Karpas-422 (cell line): Measurements from ENCODE around the gene TIMM44. TPM values are rescaled to one million over a fixed set of nuclear protein-coding genes. Genes with fewer than 3 reads are reported as not detected.

Experiments used
- DNase-seq: peaks from one replicate; pipeline ENCODE4 v3.0.0-alpha.2; 2015
- H2AFZ ChIP-seq: fragments of 200-600 bp; sonication (generic); 2 replicates; pipeline ENCODE4 v1.6.1; 2014; ENCODE audit warnings: antibody characterized with exemption, low read length, mixed read lengths
- H3K27ac ChIP-seq: fragments of 200-600 bp; sonication (generic); 2 replicates; pipeline ENCODE4 v1.5.1; 2014; ENCODE audit warnings: mild to moderate bottlenecking, low read length, moderate library complexity
- H3K27me3 ChIP-seq: fragments of 200-600 bp; sonication (generic); 2 replicates; pipeline ENCODE4 v1.6.1; 2014; ENCODE audit warnings: low read length, mixed read lengths
- H3K36me3 ChIP-seq: fragments of 200-600 bp; sonication (generic); 2 replicates; pipeline ENCODE4 v1.6.1; 2014; ENCODE audit warnings: low read length, mixed read lengths; ENCODE audit not compliant: insufficient read depth
- H3K4me1 ChIP-seq: fragments of 200-600 bp; sonication (generic); 2 replicates; pipeline ENCODE4 v1.6.1; 2014; ENCODE audit warnings: mild to moderate bottlenecking, low read length, mixed read lengths
- H3K4me2 ChIP-seq: fragments of 200-600 bp; sonication (generic); 2 replicates; pipeline ENCODE4 v1.6.1; 2014; ENCODE audit warnings: low read length, low read depth, mild to moderate bottlenecking; ENCODE audit not compliant: poor library complexity, severe bottlenecking
- H3K4me3 ChIP-seq: fragments of 200-600 bp; sonication (generic); 2 replicates; pipeline ENCODE4 v1.5.1; 2014; ENCODE audit warnings: mild to moderate bottlenecking, antibody characterized with exemption, low read length, mixed read lengths
- H3K79me2 ChIP-seq: fragments of 200-600 bp; sonication (generic); 2 replicates; pipeline ENCODE4 v1.6.1; 2014; ENCODE audit warnings: mild to moderate bottlenecking, low read length, mixed read lengths
- H3K9ac ChIP-seq: fragments of 200-600 bp; sonication (generic); 2 replicates; pipeline ENCODE4 v1.6.0; 2014; ENCODE audit warnings: low read length
- H3K9me2 ChIP-seq: fragments of 200-600 bp; sonication (generic), shearing (Covaris generic); replicated peaks from 2 replicates; pipeline ENCODE4 v1.6.0; 2014; ENCODE audit warnings: mild to moderate bottlenecking, low read length, moderate library complexity; ENCODE audit not compliant: insufficient read depth
- H3K9me3 ChIP-seq: fragments of 300-700, 200-600 bp; sonication (generic); 2 replicates; pipeline ENCODE4 v1.6.1; 2014; ENCODE audit warnings: low read length, mixed read lengths
- H4K20me1 ChIP-seq: fragments of 200-600 bp; sonication (generic); 2 replicates; pipeline ENCODE4 v1.6.1; 2014; ENCODE audit warnings: mild to moderate bottlenecking, antibody characterized with exemption, low read length, low read depth; ENCODE audit not compliant: insufficient read depth
- total RNA-seq: library from RNA; depleted of rRNA; stranded (reverse); fragments of >200 nt; shearing (Covaris generic); gene quantifications from 2 replicates; pipeline ENCODE4 v1.2.3, GENCODE V29; 2014; ENCODE audit warnings: low replicate concordance; rRNA removed

The TIMM44 gene
- total RNA-seq, 1 experiment from 2014 or later = 43.7 TPM

- no peaks in the 10 kb centered on the region for H3K79me2 ChIP-seq
- no peak for DNase-seq
- no peaks in the 10 kb centered on the region for H3K4me1 ChIP-seq
- no peak overlapping the region for H3K27ac ChIP-seq
- no peaks in the 10 kb centered on the region for H4K20me1 ChIP-seq
- H3K4me3 ChIP-seq = no peak overlapping the region
- H3K36me3 ChIP-seq = no peaks in the 10 kb centered on the region
- no peaks in the 10 kb centered on the region for H3K9me3 ChIP-seq
- H3K9me2 ChIP-seq = no peaks in the 10 kb centered on the region
- H3K4me2 ChIP-seq = no peak overlapping the region
- H3K9ac ChIP-seq = no peak overlapping the region
- H2AFZ ChIP-seq = no peak overlapping the region
- H3K27me3 ChIP-seq = no peaks in the 10 kb centered on the region
These were observed 59.5 kb downstream of the TIMM44 start for GRCh38 chr19:7883796-7884570.

- Histone ChIP-seq H3K36me3 (no peaks in the 10 kb centered on the region), H3K79me2 (no peaks in the 10 kb centered on the region), H3K4me3 (no peak overlapping the region), H4K20me1 (no peaks in the 10 kb centered on the region), H3K4me1 (no peaks in the 10 kb centered on the region), H3K4me2 (no peak overlapping the region), H3K27me3 (no peaks in the 10 kb centered on the region), H3K9me3 (no peaks in the 10 kb centered on the region), H3K9me2 (no peaks in the 10 kb centered on the region), H2AFZ (no peak overlapping the region), H3K9ac (no peak overlapping the region), H3K27ac (no peak overlapping the region)
- no peak for DNase-seq
These were observed 60.4 kb downstream of the TIMM44 start for GRCh38 chr19:7883105-7883504.

DNA sequence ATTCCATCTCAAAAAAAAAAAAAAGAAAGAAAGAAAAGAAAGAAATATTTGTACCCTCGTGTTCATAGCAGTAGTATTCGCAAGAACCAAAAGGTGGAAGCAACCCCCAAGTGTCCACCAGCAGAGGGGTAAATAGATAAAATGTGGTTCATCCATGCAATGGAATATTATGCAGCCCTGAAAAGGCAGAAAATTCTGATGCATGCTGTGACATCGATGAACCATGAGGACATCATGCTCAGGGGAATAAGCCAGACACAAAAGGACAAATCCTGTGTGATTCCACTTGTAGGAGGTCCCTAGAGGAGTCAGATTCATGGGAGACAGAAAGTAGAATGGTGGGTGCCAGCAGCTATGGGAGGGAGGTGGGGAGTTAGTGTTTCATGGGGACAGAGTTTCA, 61.6 kb downstream of the TIMM44 start:
- no peak for DNase-seq
- Histone ChIP-seq H3K4me2 (no peak overlapping the region), H3K27ac (no peak overlapping the region)

GRCh38 chr19:7879836-7880235, 63.6 kb downstream of the TIMM44 start:
- H3K9me3 ChIP-seq = no peaks in the 10 kb centered on the region
- no peaks in the 10 kb centered on the region for H3K79me2 ChIP-seq
- H3K27ac ChIP-seq = no peak overlapping the region
- no peaks in the 10 kb centered on the region for H3K27me3 ChIP-seq
- no peak overlapping the region for H3K4me2 ChIP-seq
- H4K20me1 ChIP-seq = no peaks in the 10 kb centered on the region
- H3K36me3 ChIP-seq = no peaks in the 10 kb centered on the region
- H3K9me2 ChIP-seq = no peaks in the 10 kb centered on the region
- DNase-seq = no peak
- no peak overlapping the region for H2AFZ ChIP-seq
- no peaks in the 10 kb centered on the region for H3K4me1 ChIP-seq
- no peak overlapping the region for H3K9ac ChIP-seq
- no peak overlapping the region for H3K4me3 ChIP-seq

More for the DNA sequence above, 61.6 kb downstream of the TIMM44 start:
- H3K4me1 ChIP-seq = no peaks in the 10 kb centered on the region
- H2AFZ ChIP-seq = no peak overlapping the region
- no peaks in the 10 kb centered on the region for H3K27me3 ChIP-seq
- H3K9me2 ChIP-seq = no peaks in the 10 kb centered on the region
- H3K4me3 ChIP-seq = no peak overlapping the region
- no peak overlapping the region for H3K9ac ChIP-seq
- H4K20me1 ChIP-seq = no peaks in the 10 kb centered on the region
- no peaks in the 10 kb centered on the region for H3K79me2 ChIP-seq
- no peaks in the 10 kb centered on the region for H3K36me3 ChIP-seq
- H3K9me3 ChIP-seq = no peaks in the 10 kb centered on the region

GRCh38 chr19:7879111-7879807, 64.2 kb downstream of the TIMM44 start:
- Histone ChIP-seq H3K79me2 (no peaks in the 10 kb centered on the region), H3K27ac (no peak overlapping the region), H4K20me1 (no peaks in the 10 kb centered on the region), H3K9me3 (no peaks in the 10 kb centered on the region), H3K4me3 (no peak overlapping the region), H3K27me3 (no peaks in the 10 kb centered on the region), H3K4me2 (no peak overlapping the region), H3K4me1 (no peaks in the 10 kb centered on the region), H3K9me2 (no peaks in the 10 kb centered on the region), H3K36me3 (no peaks in the 10 kb centered on the region), H3K9ac (no peak overlapping the region), H2AFZ (no peak overlapping the region)
- DNase-seq = no peak

DNA sequence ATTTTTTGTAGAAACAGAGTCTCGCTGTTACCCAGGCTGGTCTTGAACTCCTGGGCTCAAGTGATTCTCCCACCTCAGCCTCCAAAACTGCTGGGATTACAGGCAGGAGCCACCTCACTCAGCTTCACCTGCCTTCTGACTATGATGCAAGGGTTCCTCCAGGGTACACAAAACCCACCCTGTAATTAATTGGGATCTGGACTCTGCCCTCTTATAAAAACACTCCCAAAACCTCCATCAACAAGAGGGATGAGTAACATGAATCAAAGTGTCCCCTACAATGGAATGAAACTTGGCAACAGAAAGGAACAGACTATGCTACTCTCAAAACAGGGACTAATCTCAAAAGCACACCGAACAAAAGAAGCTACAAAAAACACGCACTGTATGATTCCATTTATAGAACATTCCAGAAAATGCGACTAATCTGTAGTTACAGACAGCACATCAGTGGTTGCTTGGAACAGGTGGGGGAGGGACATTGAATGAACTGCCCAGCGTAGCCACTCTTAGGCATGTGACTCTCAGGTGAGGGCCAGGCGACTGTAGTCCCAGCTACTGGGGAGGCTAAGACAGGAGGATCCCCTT, 66.1 kb downstream of the TIMM44 start:
- H3K4me2 ChIP-seq = no peak overlapping the region
- DNase-seq = no peak
- no peak overlapping the region for H3K4me3 ChIP-seq
- H4K20me1 ChIP-seq = no peaks in the 10 kb centered on the region
- no peaks in the 10 kb centered on the region for H3K36me3 ChIP-seq
- H3K9me2 ChIP-seq = no peaks in the 10 kb centered on the region
- no peaks in the 10 kb centered on the region for H3K79me2 ChIP-seq
- H2AFZ ChIP-seq = no peak overlapping the region
- H3K4me1 ChIP-seq = no peaks in the 10 kb centered on the region
- no peaks in the 10 kb centered on the region for H3K9me3 ChIP-seq
- H3K9ac ChIP-seq = no peak overlapping the region
- H3K27ac ChIP-seq = no peak overlapping the region
- H3K27me3 ChIP-seq = no peaks in the 10 kb centered on the region

Other genes with a start within 250 kb of the TIMM44 start
- gene FCER2, start 241.5 kb downstream of the TIMM44 start, total RNA-seq = 0.14 TPM in 1 of 2 replicates, not detected in the other
- not detected in 2 replicates for gene CLEC4G, start 211.6 kb downstream of the TIMM44 start, total RNA-seq
- gene CD209, start 196.1 kb downstream of the TIMM44 start, total RNA-seq = not detected in 2 replicates
- gene CLEC4M, start 180.4 kb downstream of the TIMM44 start, total RNA-seq = not detected in 2 replicates
- gene EVI5L, start 113.4 kb downstream of the TIMM44 start, total RNA-seq = 6.0 and 8.9 TPM in 2 replicates
- gene PRR36, start 69.3 kb downstream of the TIMM44 start, total RNA-seq = not detected in 2 replicates
- gene LRRC8E, start 55.2 kb downstream of the TIMM44 start, total RNA-seq = not detected in 2 replicates
- 10.4 and 14.4 TPM in 2 replicates for gene MAP2K7, start 39.8 kb downstream of the TIMM44 start, total RNA-seq
- not detected in 2 replicates for gene TGFBR3L, start 28.8 kb downstream of the TIMM44 start, total RNA-seq
- 9.8 and 22.0 TPM in 2 replicates for gene SNAPC2, start 23.3 kb downstream of the TIMM44 start, total RNA-seq
- 0.18 TPM in 1 of 2 replicates, not detected in the other for gene CTXN1, start 17.5 kb downstream of the TIMM44 start, total RNA-seq
- 48.7 and 50.0 TPM in 2 replicates for gene ELAVL1, start 62.0 kb upstream of the TIMM44 start, total RNA-seq
- gene CCL25, start 109.1 kb upstream of the TIMM44 start, total RNA-seq = not detected in 2 replicates
- not detected in 2 replicates for gene FBN3, start 205.9 kb upstream of the TIMM44 start, total RNA-seq